ENCODE data around the gene VWF. TPM values are rescaled to one million over a fixed set of nuclear protein-coding genes. Genes with fewer than 3 reads are reported as not detected.

VWF gene
- total RNA-seq, 2 donors from 2014 or later, result 248 to 476 TPM

DNA sequence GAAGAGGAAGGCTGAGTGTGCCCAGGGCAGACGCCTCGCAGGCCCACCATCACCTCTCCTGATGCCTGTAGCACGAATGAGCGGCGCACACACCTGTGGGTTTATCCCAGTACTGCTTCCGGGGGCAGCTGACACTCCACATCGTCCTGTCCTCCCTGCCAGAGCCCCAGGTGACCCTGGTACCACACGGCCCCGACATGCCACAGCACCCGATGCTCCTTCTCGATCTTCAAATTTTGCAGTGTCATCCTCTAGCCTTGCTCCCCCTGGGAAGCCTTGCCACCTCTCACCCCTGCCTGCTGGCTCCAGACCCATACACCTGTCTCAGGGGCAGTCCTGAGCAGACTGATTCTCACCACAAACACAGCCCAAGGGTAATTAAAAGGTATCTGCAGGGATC is 220.0 kb downstream of the VWF start:
- Histone ChIP-seq H3K36me3 (ENCODE audit: control insufficient read depth, insufficient read depth, low read length) (no peaks in the 10 kb centered on the region), H3K27me3 (ENCODE audit: control insufficient read depth, insufficient read depth, low read length, poor library complexity, severe bottlenecking) (no peaks in the 10 kb centered on the region), H3K9ac (ENCODE audit: extremely low read depth, low read length, poor library complexity, severe bottlenecking) (no peak overlapping the region), H3K4me1 (ENCODE audit: control insufficient read depth, insufficient read depth, low read length) (no peaks in the 10 kb centered on the region), H3K27ac (ENCODE audit: low read depth, low read length) (no peak overlapping the region), H3K9me3 (ENCODE audit: control insufficient read depth, low read length) (no peaks in the 10 kb centered on the region), H3K4me3 (ENCODE audit: low read length) (no peak overlapping the region)
- no peak for TF ChIP-seq CTCF (conservative IDR thresholded peaks at IDR 0.05)
- Mint-ChIP-seq H3K27ac (peak overlapping the region; percentile 73), H3K27me3 (ENCODE audit: insufficient read depth) (no peaks in the 10 kb centered on the region), H3K4me3 (no peak overlapping the region), H3K9me3 (no peaks in the 10 kb centered on the region), H3K36me3 (ENCODE audit: low read depth) (peaks cover 33% of the 10 kb centered on the region), H3K4me1 (peaks cover 22% of the 10 kb centered on the region)
- DNase-seq, result peak; percentile 59
- 89 to 90% methylated on average over 8 to 11 of the region's 11 CpGs for WGBS, 2 experiments (ENCODE audit: insufficient coverage in 1 of 2, insufficient read length in 1 of 2)

GRCh38 chr12:5902736-5903135 is 221.7 kb downstream of the VWF start:
- H3K36me3 ChIP-seq (ENCODE audit: control insufficient read depth, insufficient read depth, low read length), result no peaks in the 10 kb centered on the region
- peaks cover 22% of the 10 kb centered on the region for H3K4me1 Mint-ChIP-seq
- no peaks in the 10 kb centered on the region for H3K4me1 ChIP-seq (ENCODE audit: control insufficient read depth, insufficient read depth, low read length)
- peaks cover 38% of the 10 kb centered on the region for H3K36me3 Mint-ChIP-seq (ENCODE audit: low read depth)
- H3K27me3 Mint-ChIP-seq (ENCODE audit: insufficient read depth), result no peaks in the 10 kb centered on the region
- no peak overlapping the region for H3K4me3 ChIP-seq (ENCODE audit: low read length)
- no peaks in the 10 kb centered on the region for H3K9me3 ChIP-seq (ENCODE audit: control insufficient read depth, low read length)
- 92 to 94% methylated on average over 2 of the region's 2 CpGs for WGBS, 2 experiments (ENCODE audit: insufficient coverage in 1 of 2, insufficient read length in 1 of 2)
- no peaks in the 10 kb centered on the region for H3K9me3 Mint-ChIP-seq
- no peak for DNase-seq
- H3K4me3 Mint-ChIP-seq, result no peak overlapping the region
- TF ChIP-seq CTCF (conservative IDR thresholded peaks at IDR 0.05), result no peak
- H3K27me3 ChIP-seq (ENCODE audit: control insufficient read depth, insufficient read depth, low read length, poor library complexity, severe bottlenecking), result no peaks in the 10 kb centered on the region
- no peak overlapping the region for H3K9ac ChIP-seq (ENCODE audit: extremely low read depth, low read length, poor library complexity, severe bottlenecking)
- no peak overlapping the region for H3K27ac Mint-ChIP-seq
- H3K27ac ChIP-seq (ENCODE audit: low read depth, low read length), result no peak overlapping the region

- DNase-seq, result peak; percentile 13
- H3K4me1 ChIP-seq (ENCODE audit: control insufficient read depth, insufficient read depth, low read length), result no peaks in the 10 kb centered on the region
- H3K4me3 ChIP-seq (ENCODE audit: low read length), result no peak overlapping the region
- H3K9me3 ChIP-seq (ENCODE audit: control insufficient read depth, low read length), result no peaks in the 10 kb centered on the region
- TF ChIP-seq CTCF (conservative IDR thresholded peaks at IDR 0.05), result no peak
- peaks cover 22% of the 10 kb centered on the region for H3K4me1 Mint-ChIP-seq
- peaks cover 38% of the 10 kb centered on the region for H3K36me3 Mint-ChIP-seq (ENCODE audit: low read depth)
- H3K9me3 Mint-ChIP-seq, result no peaks in the 10 kb centered on the region
- H3K4me3 Mint-ChIP-seq, result no peak overlapping the region
- H3K27me3 ChIP-seq (ENCODE audit: control insufficient read depth, insufficient read depth, low read length, poor library complexity, severe bottlenecking), result no peaks in the 10 kb centered on the region
- H3K9ac ChIP-seq (ENCODE audit: extremely low read depth, low read length, poor library complexity, severe bottlenecking), result no peak overlapping the region
- no peaks in the 10 kb centered on the region for H3K36me3 ChIP-seq (ENCODE audit: control insufficient read depth, insufficient read depth, low read length)
- 95 to 97% methylated on average over 6 of the region's 6 CpGs for WGBS, 2 experiments (ENCODE audit: insufficient coverage in 1 of 2, insufficient read length in 1 of 2)
- no peaks in the 10 kb centered on the region for H3K27me3 Mint-ChIP-seq (ENCODE audit: insufficient read depth)
- no peak overlapping the region for H3K27ac Mint-ChIP-seq
- peak overlapping the region; percentile 45 for H3K27ac ChIP-seq (ENCODE audit: low read depth, low read length)
These were observed 223.1 kb downstream of the VWF start for GRCh38 chr12:5901416-5901815.
